Measurements from ENCODE around the gene ANKRD37.
A peak's percentile ranks its signal among the peaks of the same experiment; 100 is the strongest.
"Not testable (repeated sequence)": the region's sequence is repeated elsewhere in the genome, so short reads cannot be mapped to it uniquely, and the experiment has no call there.

The ANKRD37 gene

DNA sequence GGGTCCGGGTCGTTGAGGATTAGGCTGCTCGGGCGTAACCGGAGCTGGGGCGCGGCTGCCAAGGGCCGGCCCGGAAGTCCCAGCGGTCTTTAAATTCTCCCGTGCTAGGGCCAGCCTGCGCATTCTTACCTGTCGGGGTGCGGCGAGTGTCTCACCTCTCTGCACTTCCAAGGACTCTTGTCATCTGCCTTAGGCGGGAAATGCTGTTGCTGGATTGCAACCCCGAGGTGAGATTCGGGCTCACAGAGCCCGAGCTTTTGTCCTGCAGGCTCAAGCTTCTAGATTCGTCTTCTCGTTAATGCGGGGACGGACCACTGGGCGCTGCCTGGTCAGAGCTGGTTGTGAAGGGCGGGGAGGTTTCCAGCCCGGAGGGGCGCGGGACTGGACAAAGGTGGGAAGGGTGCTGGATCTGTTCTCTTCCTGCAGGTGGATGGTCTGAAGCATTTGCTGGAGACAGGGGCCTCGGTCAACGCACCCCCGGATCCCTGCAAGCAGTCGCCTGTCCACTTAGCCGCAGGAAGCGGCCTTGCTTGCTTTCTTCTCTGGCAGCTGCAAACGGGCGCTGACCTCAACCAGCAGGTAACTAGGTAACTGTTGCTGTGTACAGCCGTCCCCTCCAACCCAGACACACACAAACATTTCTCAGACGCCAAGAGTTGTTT, at the start of gene ANKRD37:
Gene ANKRD37 (plus strand): TSS at position 118 of the 662 bp plus-strand sequence. CDS start 83 bp downstream, at position 201.
- no peak for DNase-seq

GRCh38 chr4:185346975-185347601, 49.6 kb upstream of the ANKRD37 start:
- no peak for DNase-seq

- DNase-seq = no peak
Measured at GRCh38 chr4:185351691-185352090, 45.0 kb upstream of the ANKRD37 start.

DNA sequence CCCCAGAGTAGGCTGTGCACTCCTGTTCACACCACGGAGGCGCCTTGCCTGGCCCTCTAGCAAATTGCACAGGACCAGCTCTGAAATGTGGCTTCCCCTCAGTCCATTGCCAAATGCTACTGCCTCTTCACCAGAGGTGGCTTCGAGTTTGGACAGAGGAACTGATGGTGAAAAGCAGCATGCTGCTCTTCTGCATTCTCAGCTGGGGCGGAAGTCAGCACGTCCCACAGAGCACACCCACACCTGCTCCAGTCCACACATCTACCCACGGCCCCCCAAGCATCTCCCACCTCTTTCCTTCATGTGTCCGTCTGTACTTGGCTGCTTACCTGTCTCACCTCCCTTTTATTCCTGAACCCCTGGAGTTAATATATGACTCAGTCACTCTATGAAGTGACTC, 44.4 kb upstream of the ANKRD37 start:
- DNase-seq = no peak

- no peak for DNase-seq
Measured at GRCh38 chr4:185352741-185353140, 43.9 kb upstream of the ANKRD37 start.

GRCh38 chr4:185357211-185357610, 39.4 kb upstream of the ANKRD37 start:
- DNase-seq = peak; percentile 6

GRCh38 chr4:185357733-185358440, 38.8 kb upstream of the ANKRD37 start:
- DNase-seq = no peak

DNA sequence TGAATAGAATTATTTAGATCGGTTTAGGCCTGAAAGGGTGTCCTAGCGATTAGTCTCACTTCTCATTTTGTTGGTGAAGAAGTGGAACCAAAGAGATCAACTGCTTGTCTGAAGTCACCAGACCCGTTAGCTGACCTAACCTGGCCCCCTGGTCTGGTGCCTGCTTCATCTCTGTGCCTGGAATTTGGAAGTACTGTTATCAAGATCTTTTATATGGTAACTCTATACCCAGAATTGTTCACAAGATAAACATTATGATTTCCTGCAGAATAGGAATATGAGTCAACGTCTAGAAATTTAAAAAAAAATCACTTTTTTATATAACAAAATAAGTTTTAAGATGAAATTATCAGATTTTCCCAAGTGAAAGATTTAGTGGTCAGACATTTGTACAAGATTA, 38.1 kb upstream of the ANKRD37 start:
- no peak for DNase-seq

GRCh38 chr4:185358959-185359358, 37.7 kb upstream of the ANKRD37 start:
- DNase-seq = no peak

DNA sequence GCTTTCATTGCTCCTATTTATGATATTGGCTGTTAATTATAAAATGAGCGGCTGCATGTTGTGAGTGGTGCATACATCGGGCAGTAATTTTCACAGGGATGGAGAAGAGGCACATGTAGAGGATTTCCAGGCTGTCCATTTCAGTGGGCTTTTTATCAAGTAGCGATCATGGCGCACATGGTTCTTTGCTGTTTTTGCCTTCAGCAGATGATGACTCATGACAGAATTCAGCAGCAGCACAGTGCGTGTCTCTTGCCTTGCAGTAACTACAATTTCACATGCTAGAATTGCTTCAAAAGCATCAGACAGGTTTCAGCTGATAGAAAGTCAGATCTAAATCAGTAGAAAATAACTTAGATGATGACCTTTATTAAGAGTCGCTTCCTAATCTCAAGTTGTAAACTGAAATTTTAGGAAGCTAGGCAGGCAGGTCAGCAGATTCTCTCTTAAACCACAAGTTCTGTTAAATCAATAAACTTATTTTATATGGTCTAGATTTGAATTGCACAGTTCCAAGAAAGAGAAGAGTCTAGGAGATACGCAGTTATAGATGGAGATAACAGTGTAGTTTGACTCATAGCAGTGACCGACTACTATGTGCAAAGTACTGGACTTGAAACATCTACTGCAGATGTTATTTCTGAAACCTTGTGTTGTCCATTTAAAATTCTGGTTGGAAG, 36.7 kb upstream of the ANKRD37 start:
- no peak for DNase-seq

DNA sequence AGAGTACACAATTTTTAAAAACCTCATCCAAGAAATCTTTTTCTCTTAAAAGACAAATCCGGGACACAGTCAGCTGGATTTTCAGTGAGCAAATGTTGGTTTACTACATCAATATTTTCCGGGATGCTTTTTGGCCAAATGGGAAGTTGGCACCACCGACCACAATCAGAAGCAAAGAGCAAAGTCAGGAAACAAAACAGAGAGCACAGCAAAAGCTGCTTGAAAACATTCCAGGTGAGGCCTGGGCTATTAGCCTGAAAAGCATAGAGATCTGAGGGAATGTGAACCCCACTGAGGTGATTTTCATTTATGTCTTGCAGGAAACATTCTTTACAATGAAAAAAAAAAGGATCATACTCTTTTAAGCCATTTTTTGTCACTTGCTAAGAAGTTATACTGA, 34.8 kb upstream of the ANKRD37 start:
- DNase-seq = no peak

- not testable (repeated sequence) for DNase-seq
Measured at GRCh38 chr4:185362570-185362969, 34.1 kb upstream of the ANKRD37 start.

- DNase-seq = no peak
Measured at GRCh38 chr4:185363251-185363650, 33.4 kb upstream of the ANKRD37 start.

DNA sequence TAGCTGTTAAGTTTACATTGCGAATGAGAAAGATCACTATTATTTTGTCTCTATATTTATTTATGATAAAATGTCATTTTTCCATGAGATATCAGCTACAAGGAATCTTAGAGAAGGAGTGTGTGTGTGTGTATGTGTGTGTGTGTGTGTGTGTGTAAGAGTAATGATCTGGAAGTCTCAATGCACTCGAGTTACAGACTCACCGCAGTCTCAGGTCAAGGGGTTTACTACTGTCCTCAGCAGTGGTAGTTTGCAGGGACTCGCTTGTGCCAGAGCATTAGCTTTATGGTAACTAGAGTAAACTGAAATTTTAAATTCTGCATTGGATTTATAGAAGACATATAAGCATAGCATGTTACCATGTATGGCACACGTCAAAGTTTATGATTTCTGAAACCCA, 31.8 kb upstream of the ANKRD37 start:
- DNase-seq = no peak

- DNase-seq = no peak
Measured at GRCh38 chr4:185369731-185370130, 26.9 kb upstream of the ANKRD37 start.

- no peak for DNase-seq
Measured at GRCh38 chr4:185370268-185370949, 26.2 kb upstream of the ANKRD37 start.

DNA sequence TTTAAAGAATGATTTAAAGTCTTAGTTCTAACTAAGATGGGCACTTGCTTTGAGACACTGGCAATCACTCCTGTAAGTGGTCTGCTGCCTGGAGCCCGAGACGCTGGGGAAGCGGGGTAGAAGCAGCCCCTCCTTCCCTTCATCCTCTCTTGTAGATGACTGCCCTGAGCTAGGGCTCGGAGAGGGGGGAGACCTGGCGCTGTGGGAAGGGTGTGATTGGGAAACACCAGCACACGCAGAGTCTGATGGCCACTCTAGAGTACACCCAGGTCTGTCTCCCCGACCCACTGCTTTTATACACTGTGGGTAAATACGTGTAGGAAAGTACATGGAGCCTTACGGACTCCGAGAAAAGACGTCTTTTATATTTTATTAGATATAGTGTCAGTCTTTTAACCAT, 24.9 kb upstream of the ANKRD37 start:
- DNase-seq = no peak

GRCh38 chr4:185374027-185374426, 22.6 kb upstream of the ANKRD37 start:
- DNase-seq = no peak

GRCh38 chr4:185374573-185374972, 22.1 kb upstream of the ANKRD37 start:
- no peak for DNase-seq

- DNase-seq = no peak
Measured at GRCh38 chr4:185378264-185378663, 18.4 kb upstream of the ANKRD37 start.

DNA sequence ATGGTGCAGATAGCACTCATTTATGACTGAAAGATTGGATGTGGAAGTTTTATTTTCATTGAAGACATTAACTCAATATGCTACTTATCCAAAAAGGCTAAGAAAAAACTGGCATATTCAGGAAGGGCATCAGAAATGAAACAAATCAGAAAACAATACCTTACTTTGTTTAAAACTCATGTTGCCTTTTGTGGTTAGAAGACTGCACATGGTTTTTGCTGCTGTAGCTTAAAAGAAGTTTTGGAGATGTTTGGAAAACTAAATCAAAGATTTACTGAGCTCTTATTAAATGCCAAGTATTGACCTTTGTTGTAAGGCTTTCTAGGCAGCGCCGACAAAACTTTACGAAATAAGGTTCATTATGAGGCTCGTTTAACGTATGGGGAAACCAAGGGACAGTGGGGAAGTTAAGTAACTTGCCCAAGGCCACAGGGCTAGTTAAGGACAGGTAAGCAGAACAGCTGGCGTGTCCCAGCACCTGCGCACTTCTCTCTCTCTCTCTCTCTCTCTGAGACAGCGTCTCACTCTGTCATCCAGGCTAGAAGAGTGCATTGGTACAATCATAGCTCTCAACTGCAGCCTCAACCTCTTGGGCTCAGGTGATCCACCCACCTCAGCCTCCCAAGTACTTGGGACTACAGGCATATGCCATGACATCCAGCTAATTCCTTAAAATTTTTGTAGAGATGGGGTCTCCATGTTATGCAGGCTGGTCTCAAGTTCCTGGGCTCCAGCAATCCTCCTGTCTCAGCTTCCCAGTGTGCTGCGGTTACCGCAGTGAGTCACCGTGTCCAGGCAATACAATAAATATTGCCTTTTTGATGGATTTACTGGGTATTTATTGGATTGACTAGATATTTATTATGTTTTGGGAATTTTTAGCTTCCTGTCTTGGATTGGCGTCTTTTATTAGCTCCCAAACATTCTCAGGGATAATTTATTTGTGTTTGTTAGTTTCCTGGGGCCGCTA, 17.0 kb upstream of the ANKRD37 start:
- no peak for DNase-seq

- no peak for DNase-seq
Measured at GRCh38 chr4:185380320-185380719, 16.3 kb upstream of the ANKRD37 start.

Measured in stimulated activated CD4-positive, alpha-beta T cell treated with anti-CD3 and anti-CD28 coated beads, Interleukin-1b, Interleukin-23, amount 100 ng/mL, for 48 hours (primary cell).